IMR-90 (cell line): ENCODE data around the gene DPF3. TPM values are rescaled to one million over a fixed set of nuclear protein-coding genes. Genes with fewer than 3 reads are reported as not detected.

Experiments used
- ATAC-seq: fragments of 200-7000 bp; cut with Tn5 transposase; 2 replicates; pipeline ENCODE4 v1.9.1; 2020; ENCODE audit warnings: low read depth, mild to moderate bottlenecking, moderate library complexity
- BruUV-seq: library from RNA; stranded (reverse); fragments of 400-500 nt; replicated peaks from 2 replicates; lab custom pipeline; 2021; lab: Mats Ljungman, UMichigan
- CTCF ChIA-PET: fragments of 300-600 bp; formaldehyde crosslinking; extraction: SDS; loops from one replicate; lab custom pipeline; 2021; ENCODE audit warnings: antibody characterized with exemption; lab: Yijun Ruan, JAX
- POLR2A ChIA-PET: fragments of 300-600 bp; sonication (Branson Sonifier 250); formaldehyde crosslinking; loops from one replicate; lab custom pipeline; 2022; ENCODE audit warnings: antibody characterized with exemption; ENCODE audit not compliant: unreplicated experiment; lab: Charles Lee
- DNase-seq: peaks from one replicate; pipeline ENCODE4 v3.0.0; 2013
- H2AFZ ChIP-seq: replicated peaks from 2 replicates; pipeline ENCODE3; 2013; ENCODE audit warnings: low read length, mild to moderate bottlenecking; ENCODE audit not compliant: poor library complexity
- H2AK5ac ChIP-seq: 2 replicates; pipeline ENCODE4 v1.6.1; 2013; ENCODE audit warnings: low read depth, low read length, inconsistent platforms
- H2AK9ac ChIP-seq: replicated peaks from 2 replicates; pipeline ENCODE3; 2013; ENCODE audit warnings: mild to moderate bottlenecking, low read depth, low read length, moderate library complexity; ENCODE audit not compliant: poor library complexity
- H2BK120ac ChIP-seq: 2 replicates; pipeline ENCODE4 v1.6.1; 2013; ENCODE audit warnings: low read depth, low read length, inconsistent platforms
- H2BK15ac ChIP-seq: 3 replicates; pipeline ENCODE4 v1.6.1; 2013; ENCODE audit warnings: low read depth, low read length, inconsistent platforms
- H2BK20ac ChIP-seq: 2 replicates; pipeline ENCODE4 v1.6.1; 2013; ENCODE audit warnings: low read depth, mild to moderate bottlenecking, inconsistent platforms, low read length, moderate library complexity
- H2BK5ac ChIP-seq: 2 replicates; pipeline ENCODE4 v1.6.1; 2013; ENCODE audit warnings: mild to moderate bottlenecking, low read depth, low read length, inconsistent platforms; ENCODE audit not compliant: poor library complexity, severe bottlenecking
- H3K14ac ChIP-seq: replicated peaks from 2 replicates; pipeline ENCODE4 v1.6.1; 2013; ENCODE audit warnings: low read depth, low read length, inconsistent platforms
- H3K18ac ChIP-seq: 2 replicates; pipeline ENCODE4 v1.6.1; 2013; ENCODE audit warnings: low read depth, low read length, control low read depth
- H3K23ac ChIP-seq: 2 replicates; pipeline ENCODE4 v1.6.1; 2013; ENCODE audit warnings: low read depth, low read length, inconsistent platforms
- H3K27ac ChIP-seq: 2 replicates; pipeline ENCODE4 v1.5.1; 2013; ENCODE audit warnings: mild to moderate bottlenecking, control low read depth, low read length; ENCODE audit not compliant: insufficient read depth
- H3K27me3 ChIP-seq: 2 replicates; pipeline ENCODE4 v1.6.1; 2013; ENCODE audit warnings: low read length; ENCODE audit not compliant: control insufficient read depth, insufficient read depth
- H3K36me3 ChIP-seq: 2 replicates; pipeline ENCODE4 v1.6.1; 2013; ENCODE audit warnings: low read length, mixed read lengths; ENCODE audit not compliant: control insufficient read depth, insufficient read depth
- H3K4ac ChIP-seq: 2 replicates; pipeline ENCODE4 v1.6.1; 2013; ENCODE audit warnings: low read depth, low read length, inconsistent platforms
- H3K4me1 ChIP-seq: 2 replicates; pipeline ENCODE4 v1.6.1; 2013; ENCODE audit warnings: low read length, mixed read lengths; ENCODE audit not compliant: control insufficient read depth, insufficient read depth
- H3K4me2 ChIP-seq: 2 replicates; pipeline ENCODE4 v1.6.1; 2013; ENCODE audit warnings: low read depth, mild to moderate bottlenecking, control low read depth, low read length, moderate library complexity
- H3K4me3 ChIP-seq: 2 replicates; pipeline ENCODE4 v1.5.1; 2013; ENCODE audit warnings: low read depth, mild to moderate bottlenecking, control low read depth, low read length, moderate library complexity; ENCODE audit not compliant: insufficient read depth
- H3K56ac ChIP-seq: 2 replicates; pipeline ENCODE4 v1.6.1; 2013; ENCODE audit warnings: low read length, inconsistent platforms; ENCODE audit not compliant: insufficient read depth; ENCODE audit errors: extremely low read depth
- H3K79me1 ChIP-seq, 2 experiments: 2 replicates each; pipeline ENCODE4 v1.6.1; 2013; ENCODE audit warnings: low read length in 2 of 2, inconsistent platforms in 1 of 2, low read depth in 1 of 2
- H3K9ac ChIP-seq: 2 replicates; pipeline ENCODE4 v1.6.1; 2013; ENCODE audit warnings: low read depth, low read length, control low read depth
- H3K9me1 ChIP-seq: 2 replicates; pipeline ENCODE4 v1.6.1; 2013; ENCODE audit warnings: low read length, inconsistent platforms; ENCODE audit not compliant: insufficient read depth
- H3K9me3 ChIP-seq: 2 replicates; pipeline ENCODE4 v1.6.1; 2013; ENCODE audit warnings: low read length; ENCODE audit not compliant: control insufficient read depth, insufficient read depth
- H4K20me1 ChIP-seq: 2 replicates; pipeline ENCODE4 v1.6.1; 2013; ENCODE audit warnings: low read length, inconsistent platforms; ENCODE audit not compliant: insufficient read depth
- H4K5ac ChIP-seq: 2 replicates; pipeline ENCODE4 v1.6.1; 2013; ENCODE audit warnings: mild to moderate bottlenecking, low read depth, low read length, control low read depth
- H4K8ac ChIP-seq, 2 experiments: 2 replicates each; pipeline ENCODE4 v1.6.1; 2013; ENCODE audit warnings: low read depth in 2 of 2, low read length in 2 of 2, control low read depth in 1 of 2, inconsistent platforms in 1 of 2
- H4K91ac ChIP-seq: 2 replicates; pipeline ENCODE4 v1.6.1; 2013; ENCODE audit warnings: low read depth, low read length, inconsistent platforms; ENCODE audit not compliant: insufficient read depth
- MAZ ChIP-seq: IDR thresholded peaks from 2 replicates; pipeline ENCODE4 v1.6.1; 2012; ENCODE audit warnings: low read depth, mild to moderate bottlenecking, low read length, improper control_type of control experiment, moderate library complexity, borderline replicate concordance
- RCOR1 ChIP-seq: IDR thresholded peaks from 2 replicates; pipeline ENCODE4 v1.6.1; 2012; ENCODE audit warnings: mild to moderate bottlenecking, low read length, improper control_type of control experiment; ENCODE audit not compliant: insufficient replicate concordance
- RFX5 ChIP-seq: IDR thresholded peaks from 2 replicates; pipeline ENCODE4 v1.8.0; 2012; ENCODE audit warnings: low read depth, mild to moderate bottlenecking, low read length, moderate library complexity
- WGBS, 2 experiments: methylation state at CpG; one replicate each; pipeline versions ENCODE4 v1.1.5 to v1.1.7; 2013; ENCODE audit warnings: missing lambda C conversion rate in 2 of 2; ENCODE audit not compliant: insufficient read length in 1 of 2; ENCODE audit errors: extremely low coverage in 2 of 2; 5-methylcytosine and 5-hydroxymethylcytosine counted together
- dilution Hi-C: fragments of 300-500 bp; cut with HindIII; formaldehyde crosslinking; loops from one replicate; pipeline ENCODE4 v1.14.3; 2018; ENCODE audit warnings: low sequenced_read_pairs; ENCODE audit not compliant: unreplicated experiment
- in situ Hi-C: fragments of 300-500 bp; cut with MboI; formaldehyde crosslinking; loops from 3 replicates; pipeline ENCODE4 v1.14.3; 2019; ENCODE audit warnings: low sequenced_read_pairs, inconsistent platforms, mixed read lengths
- intact Hi-C: fragments of 100-400 bp; cut with micrococcal nuclease; formaldehyde crosslinking; loops from 2 replicates; pipeline ENCODE4 v1.10.0; 2022
- polyA plus RNA-seq, 3 experiments: library from polyadenylated mRNA; depleted of rRNA; stranded (reverse); fragments of >200 nt; gene quantifications; 2 replicates each; pipeline ENCODE4 v1.2.3, GENCODE V29; 2012; ENCODE audit warnings: low replicate concordance in 1 of 3
- total RNA-seq: library from RNA; depleted of rRNA; stranded (reverse); fragments of >200 nt; gene quantifications from 2 replicates; pipeline ENCODE4 v1.2.3, GENCODE V29; 2012

The DPF3 gene
- total and polyA plus RNA-seq, 2 of the 4 experiments (the other 2 are of a cell fraction) = 30.5 to 32.8 TPM

DNA sequence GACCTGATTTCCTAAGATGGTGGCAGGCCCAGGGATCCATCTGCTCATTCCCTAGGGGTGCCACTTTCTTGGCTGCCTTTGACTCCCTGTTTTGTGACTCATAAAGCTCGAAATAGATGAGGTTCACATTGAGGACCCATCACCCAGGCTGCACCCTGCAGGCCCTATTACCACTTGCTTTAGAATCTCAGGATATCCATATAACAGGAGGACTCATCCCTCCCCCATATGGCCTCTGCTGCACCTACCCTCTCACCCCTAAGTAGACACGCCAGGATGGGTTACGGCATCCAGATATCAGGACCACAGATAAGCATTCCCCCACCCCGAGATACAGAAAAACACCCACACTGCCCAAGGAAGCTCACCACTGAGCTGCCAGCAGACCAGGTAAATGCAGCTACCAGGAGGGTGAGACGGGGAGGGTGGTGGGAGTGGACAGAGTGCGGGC lies 155.7 kb downstream of the DPF3 start:
- H2BK15ac ChIP-seq = peak overlapping the region; percentile 27; the same call in 1 of the 3 replicates
- H3K36me3 ChIP-seq = 0 out of 2 replicates have a peak, but pooled peaks cover 2% of the 10 kb centered on the region
- H3K4me2 ChIP-seq = no peak overlapping the region
- H3K27ac ChIP-seq = no peak overlapping the region
- H4K8ac ChIP-seq = peak overlapping the region in 1 of 2 experiments; percentile 46; a peak in 1 of 4 replicates
- H3K4me3 ChIP-seq = no peak overlapping the region
- ChIA-PET POLR2A (no interaction called here), CTCF (interaction anchor here (0.6 to 1.4 kb wide), 6 partner anchors 11 to 1099 kb away, joined by 3 to 5 read pairs (median 3); no protein-coding TSS in a partner anchor)
- DNase-seq (no peak), ATAC-seq (no peak)
- dilution Hi-C loops (no loop called here), intact Hi-C loops (no loop called here), in situ Hi-C loops (no loop called here)
- 100% methylated on average over 2 of the region's 6 CpGs; no CpG with 5 or more reads in 1 of the 2 experiments for WGBS, 2 experiments
- BruUV-seq = no TSS peak
- H3K23ac ChIP-seq = no peak overlapping the region
- H3K14ac ChIP-seq = peak overlapping the region; percentile 55
- H2BK120ac ChIP-seq = peak overlapping the region; percentile 54
- H3K9ac ChIP-seq = no peak overlapping the region
- H4K5ac ChIP-seq = peak overlapping the region; percentile 56; the same call in 1 of the 2 replicates
- H2AFZ ChIP-seq = no peak overlapping the region
- H3K9me1 ChIP-seq = peaks cover 15% of the 10 kb centered on the region; the same call in 1 of the 2 replicates
- no peaks in the 10 kb centered on the region for H3K9me3 ChIP-seq
- H3K4me1 ChIP-seq = peaks cover 14% of the 10 kb centered on the region
- no peaks in the 10 kb centered on the region for H4K20me1 ChIP-seq
- no peaks in the 10 kb centered on the region for H3K27me3 ChIP-seq
- H3K79me1 ChIP-seq = peaks cover 6 to 39% of the 10 kb centered on the region in 2 experiments; a peak in 3 of 4 replicates
- H3K18ac ChIP-seq = peak overlapping the region; percentile 42; the same call in 1 of the 2 replicates
- peak overlapping the region; percentile 79 for H3K4ac ChIP-seq
- H2BK5ac ChIP-seq = peak overlapping the region; percentile 48
- TF ChIP-seq MAZ (no peak), RFX5 (no peak), RCOR1 (no peak)
- H3K56ac ChIP-seq = no peak overlapping the region
- H2BK20ac ChIP-seq = peak overlapping the region; percentile 65; the same call in 1 of the 2 replicates
- H2AK5ac ChIP-seq = peak overlapping the region; percentile 35; the same call in 1 of the 2 replicates
- H2AK9ac ChIP-seq = peak overlapping the region; percentile 53
- H4K91ac ChIP-seq = peak overlapping the region; percentile 62
